Right kidney (tissue), 1 donor: ENCODE data around the gene LYAR.
A peak's percentile ranks its signal among the peaks of the same experiment; 100 is the strongest.
"Not testable (repeated sequence)": the region's sequence is repeated elsewhere in the genome, so short reads cannot be mapped to it uniquely, and the experiment has no call there.

Experiments
- DNase-seq: peaks from one replicate; pipeline ENCODE4 v3.0.0-alpha.2; 2016

LYAR gene

DNA sequence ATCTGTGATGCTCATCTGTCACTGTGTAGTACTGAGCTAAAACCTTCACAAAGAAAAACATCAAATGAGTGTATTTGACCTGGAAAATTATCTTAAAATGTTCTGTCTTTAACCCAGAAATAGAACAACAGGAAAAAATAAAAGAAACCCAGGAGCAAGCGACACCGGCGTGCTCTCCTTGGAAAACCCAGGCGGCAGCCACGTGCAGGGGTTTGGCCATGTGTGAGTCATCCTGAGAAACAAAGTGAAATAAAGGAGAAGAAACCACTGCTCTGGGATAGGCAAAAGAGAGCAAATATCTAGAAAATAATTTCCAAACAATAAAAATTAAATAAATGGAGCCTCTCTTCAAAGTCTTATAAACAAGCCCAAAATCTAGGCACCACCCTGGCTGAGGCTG lies 22.0 kb downstream of the LYAR start:
- no peak for DNase-seq

DNA sequence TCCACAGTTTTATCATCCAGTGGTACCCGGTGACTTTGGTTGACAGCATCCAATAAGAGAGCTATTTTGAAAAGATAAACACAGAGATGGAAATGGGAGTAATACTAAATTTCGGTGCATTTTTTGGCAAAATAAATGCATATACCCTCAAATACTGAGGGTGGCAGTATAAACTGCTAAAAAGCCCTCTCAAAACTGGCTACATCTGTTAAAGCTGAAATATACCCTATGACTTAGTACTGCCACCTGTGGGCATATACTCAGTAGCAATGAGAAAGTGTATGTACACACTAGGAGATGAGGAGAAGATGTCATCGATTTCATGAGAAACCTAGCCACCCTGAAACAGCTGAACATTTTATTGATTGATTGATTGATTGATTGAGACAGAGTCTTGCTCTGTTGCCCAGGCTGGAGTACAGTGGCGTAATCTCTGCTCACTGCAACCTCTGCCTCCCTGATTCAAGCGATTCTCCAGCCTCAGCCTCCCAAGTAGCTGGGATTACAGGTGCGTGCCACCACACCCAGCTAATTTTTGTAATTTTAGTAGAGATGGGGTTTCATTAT lies 29.7 kb downstream of the LYAR start:
- DNase-seq: no peak

DNA sequence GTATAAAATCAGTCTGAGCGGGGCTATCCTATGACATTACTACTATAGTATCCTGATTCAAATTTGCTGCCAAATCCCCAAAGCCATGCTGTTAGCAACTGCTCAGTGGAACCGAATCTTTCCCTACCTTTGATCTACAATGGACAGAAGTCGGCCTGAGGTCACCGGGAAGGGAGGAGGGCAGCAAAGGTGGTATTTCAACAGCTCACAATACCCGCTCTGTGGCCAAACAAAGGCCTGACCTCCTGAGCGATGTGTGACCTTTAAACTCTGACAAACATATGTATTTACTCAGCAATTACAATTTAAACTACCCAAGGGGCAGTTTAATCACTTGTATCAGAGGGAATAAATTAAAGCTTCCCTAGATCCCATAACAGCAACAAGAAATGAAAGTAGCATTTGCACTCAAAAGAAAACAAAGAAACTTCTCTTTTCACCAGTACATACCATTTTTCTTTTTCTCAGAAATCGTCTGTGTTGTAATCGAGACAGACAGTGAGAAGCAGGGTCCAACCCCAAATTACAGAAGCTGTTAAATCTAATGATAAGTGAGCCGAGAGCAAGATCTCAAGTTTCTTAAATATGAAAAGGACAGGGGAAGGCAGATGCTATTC lies 30.4 kb downstream of the LYAR start:
- DNase-seq: no peak

DNA sequence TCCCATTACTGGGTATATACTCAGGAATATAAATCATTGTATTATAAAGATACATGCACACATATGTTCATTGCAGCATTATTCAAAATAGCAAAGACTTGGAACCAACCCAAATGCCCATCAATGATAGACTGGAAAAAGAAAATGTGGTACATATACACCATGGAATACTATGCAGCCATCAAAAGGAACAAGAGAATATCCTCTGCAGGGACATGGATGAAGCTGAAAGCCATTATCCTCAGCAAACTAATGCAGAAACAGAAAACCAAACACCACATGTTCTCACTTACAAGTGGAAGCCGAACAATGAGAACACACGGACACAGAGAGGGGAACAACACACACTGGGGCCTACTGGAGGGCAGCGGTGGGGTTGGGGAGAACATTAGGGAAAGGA lies 32.2 kb downstream of the LYAR start:
- not testable (repeated sequence) for DNase-seq

DNA sequence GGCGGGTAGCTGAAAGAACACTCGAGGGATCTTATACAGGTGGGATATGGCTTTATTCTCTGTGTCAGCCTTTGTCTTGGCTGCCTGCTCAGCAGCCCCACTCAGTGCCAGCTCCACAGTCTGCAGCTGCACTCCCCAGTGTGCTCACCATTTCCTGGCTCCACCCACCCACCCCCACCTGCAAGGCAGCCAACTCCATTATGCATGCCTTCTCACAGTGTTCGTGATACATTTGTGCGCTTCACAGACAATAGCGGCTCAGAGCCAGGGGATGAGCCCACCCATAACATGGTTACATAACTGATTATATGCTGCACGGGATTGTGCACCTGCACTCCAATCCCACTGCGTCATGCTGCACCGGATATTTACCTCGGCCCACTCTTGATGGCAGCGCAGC lies 33.2 kb downstream of the LYAR start:
- no peak for DNase-seq

DNA sequence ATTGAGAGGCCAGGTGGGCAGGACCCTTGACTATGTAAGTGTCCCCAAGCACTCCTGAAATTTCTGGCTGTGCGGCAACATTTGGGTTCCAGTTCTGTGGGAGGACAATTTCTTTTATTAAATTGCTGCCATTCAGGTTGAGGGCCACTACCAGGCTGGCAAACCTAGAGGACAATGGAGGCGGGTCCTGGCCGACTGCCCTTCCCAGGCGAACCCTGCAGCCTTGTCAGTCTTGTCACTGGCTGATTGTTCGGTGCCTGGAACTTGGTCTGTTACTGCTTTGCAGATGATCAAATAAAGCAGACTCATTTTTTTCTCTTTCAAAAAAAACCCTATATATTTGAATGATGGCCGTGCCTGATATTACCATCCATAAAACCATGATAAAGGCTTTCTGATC lies 35.3 kb downstream of the LYAR start:
- DNase-seq: no peak

DNA sequence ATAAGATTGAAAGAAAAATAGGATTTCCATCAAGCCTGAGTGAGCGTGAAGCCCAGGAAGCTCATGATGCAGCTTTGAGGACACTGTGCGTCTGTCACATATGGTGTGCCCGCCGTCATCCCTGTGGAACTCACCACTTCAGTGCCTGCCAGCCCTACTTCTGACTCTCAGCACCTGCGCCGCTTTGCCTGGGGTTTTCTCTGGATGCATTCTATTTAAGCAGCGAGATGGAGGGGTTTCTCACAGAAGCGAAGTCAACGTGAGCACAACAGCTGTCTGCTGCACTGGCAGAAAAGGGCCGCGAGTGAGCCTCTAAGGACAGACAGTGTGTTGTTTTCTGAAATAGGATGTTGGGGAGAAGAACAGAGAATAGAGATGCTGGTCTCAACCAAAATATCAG lies 35.8 kb downstream of the LYAR start:
- no peak for DNase-seq

DNA sequence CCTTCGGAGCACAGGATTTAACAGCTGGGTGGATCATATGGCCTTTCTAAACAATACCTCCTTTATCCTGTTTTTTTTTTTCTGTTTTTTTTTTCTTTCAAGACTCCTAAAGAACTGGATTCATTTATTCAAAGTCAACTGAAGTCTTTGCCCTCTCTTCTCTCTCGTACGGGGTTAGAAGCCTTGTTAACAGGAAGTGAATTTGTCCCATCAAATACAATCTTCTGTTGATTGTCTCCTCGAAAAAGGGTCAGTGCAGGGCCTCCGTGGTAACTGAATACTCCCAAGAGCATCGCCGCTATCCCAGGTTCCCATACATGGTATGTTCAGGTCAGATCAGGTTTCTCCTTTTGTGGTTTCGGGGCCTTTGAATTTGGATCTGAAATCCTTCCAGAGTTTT lies 40.1 kb downstream of the LYAR start:
- no peak for DNase-seq

DNA sequence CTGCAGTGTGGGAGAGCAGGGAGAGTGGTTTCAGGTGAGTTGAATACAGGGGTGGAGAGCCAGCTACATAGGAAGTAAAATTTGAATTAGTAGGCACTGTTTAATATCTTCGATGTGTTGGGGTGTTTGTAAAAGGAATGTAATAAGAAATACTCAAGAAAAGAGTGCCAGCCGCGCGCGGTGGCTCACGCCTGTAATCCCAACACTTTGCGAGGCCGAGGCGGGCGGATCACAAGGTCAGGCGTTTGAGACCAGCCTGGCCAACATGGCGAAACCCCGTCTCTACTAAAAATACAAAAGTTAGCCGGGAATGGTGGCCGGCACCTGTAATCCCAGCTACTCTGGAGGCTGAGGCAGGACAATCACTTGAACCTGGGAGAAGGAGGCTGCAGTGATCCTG lies 40.6 kb downstream of the LYAR start:
- not testable (repeated sequence) for DNase-seq

DNA sequence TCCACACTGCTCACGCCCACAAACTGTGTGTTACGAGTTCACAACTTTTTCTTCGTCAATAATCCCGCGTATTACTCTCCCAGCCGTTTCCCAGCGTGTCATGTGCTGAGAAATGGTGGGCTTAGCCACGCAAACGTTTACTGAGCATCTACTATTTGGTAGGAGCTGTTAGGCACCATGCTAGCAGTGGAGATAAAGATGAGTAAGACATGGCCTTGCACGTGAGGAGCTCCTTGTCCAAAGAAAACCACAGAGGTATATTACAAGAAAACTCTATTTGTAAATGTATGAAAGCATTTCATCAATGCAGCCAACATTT lies 41.1 kb downstream of the LYAR start:
- DNase-seq: no peak

DNA sequence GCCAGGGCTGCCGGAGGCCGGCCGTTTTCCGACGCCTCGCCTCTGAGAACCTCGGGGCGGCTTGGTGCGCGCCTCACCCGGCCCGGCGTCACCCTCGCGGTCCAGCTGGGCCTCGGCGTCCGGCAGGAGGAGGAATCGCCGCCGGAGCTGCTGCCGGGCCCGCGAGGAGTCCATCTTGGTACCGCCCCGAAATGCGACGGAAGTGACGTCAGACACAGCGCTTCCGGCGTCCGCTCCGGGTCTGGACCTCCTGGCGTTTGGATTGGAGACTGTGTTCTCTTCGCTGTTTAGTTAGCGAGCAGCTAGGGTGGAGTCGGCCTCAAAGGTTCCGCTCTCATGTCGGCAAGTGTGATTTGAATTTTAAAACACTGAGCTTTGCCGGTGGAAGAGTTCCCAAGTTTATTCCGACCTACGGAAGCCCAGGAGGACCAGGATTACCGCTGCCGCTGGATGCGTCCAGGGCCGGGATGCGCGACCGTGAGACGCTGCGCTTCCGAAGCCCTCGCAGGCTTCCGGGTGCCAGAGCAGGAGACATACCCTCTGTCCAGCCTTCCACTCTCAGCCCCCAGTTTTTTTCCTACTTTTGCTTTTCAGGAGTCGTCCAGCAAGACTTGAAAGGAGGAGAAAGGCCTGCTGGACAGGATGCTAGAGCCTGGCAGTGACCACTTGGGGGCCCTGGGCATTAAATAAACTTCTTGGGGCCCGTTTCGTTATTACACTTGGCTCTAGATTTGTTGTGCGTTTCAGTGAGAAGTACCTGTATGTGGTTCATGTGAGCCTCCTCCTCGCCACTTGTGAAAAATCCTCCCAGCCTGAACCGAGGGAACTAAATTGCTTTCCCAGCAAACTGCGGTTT lies 41.7 kb downstream of the LYAR start, which contains the start of gene TMEM128:
Gene TMEM128 (minus strand): TSS at position 195 of the 856 bp plus-strand sequence. CDS start 21 bp downstream, at position 174.
- peak; percentile 98 for DNase-seq

DNA sequence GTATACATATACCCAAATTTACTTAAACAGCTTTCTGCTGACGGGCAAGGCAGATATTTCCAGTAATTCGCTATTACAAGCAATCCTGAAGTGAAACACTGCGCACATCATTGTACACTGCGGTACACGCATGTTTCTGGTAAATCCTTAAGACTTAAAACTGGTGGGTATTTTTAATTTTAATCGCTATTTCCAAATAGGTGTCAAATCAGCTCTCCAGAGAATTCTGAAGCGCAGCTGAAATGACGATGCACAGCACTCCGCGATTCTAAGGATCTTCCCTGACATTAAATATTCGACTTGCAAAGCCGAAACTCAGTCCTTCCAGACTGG lies 42.3 kb downstream of the LYAR start:
- DNase-seq: no peak

DNA sequence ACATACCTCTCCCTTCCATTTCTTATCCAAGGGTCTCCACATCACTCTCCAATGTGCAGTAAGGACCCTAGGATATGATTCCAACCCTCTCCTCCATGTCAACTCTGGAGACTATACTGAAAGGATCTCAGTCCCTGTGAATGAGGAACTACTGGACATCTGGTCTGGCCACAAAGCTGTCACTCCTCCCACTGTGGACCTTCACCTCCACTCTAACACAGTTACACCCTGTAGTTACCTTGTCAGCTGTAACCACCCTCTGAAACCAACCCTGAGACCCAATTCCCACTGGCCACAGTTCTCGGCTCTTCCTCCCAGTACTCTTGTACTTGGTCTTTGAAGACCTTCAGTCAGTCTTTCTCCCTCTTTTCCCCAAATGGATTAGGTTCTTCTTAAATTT lies 44.8 kb downstream of the LYAR start:
- no peak for DNase-seq

DNA sequence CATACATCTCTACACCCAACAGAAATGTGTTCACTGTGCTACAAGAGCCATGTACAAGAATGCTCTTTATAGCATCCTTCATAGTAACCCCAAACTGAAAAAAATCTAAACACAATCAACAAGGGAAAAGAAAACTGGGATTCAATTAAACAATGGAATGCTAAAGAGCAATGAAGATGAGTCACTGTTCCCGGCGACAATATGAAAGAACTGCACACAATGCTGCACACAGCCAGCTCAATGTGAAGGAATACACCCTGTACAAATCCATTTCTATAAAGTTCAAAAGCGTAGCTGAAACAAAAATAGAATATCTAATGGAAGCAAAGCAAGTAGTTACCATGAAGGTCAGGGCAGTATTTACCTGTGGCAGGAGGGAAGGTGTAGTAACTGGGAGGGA lies 50.4 kb downstream of the LYAR start:
- not testable (repeated sequence) for DNase-seq

DNA sequence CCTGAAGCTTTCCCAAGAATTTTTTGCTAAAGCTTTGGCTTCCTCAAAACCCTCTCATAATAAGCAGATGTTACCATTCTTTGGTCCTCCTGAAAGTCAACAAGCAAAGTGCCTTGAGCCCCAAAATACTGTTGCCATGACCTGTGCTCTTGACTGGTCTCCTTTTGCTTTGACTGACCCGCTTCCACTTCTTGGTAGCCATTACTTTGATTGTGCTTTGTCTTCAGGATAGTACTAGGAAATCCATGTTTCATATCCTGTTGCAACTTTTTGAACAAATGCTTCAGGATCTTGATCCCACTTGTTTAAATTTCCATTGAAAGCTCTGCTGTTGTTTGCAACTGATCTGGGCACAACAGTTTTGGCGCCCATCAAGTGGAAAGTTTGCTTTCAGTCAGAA lies 56.3 kb downstream of the LYAR start:
- DNase-seq: no peak

DNA sequence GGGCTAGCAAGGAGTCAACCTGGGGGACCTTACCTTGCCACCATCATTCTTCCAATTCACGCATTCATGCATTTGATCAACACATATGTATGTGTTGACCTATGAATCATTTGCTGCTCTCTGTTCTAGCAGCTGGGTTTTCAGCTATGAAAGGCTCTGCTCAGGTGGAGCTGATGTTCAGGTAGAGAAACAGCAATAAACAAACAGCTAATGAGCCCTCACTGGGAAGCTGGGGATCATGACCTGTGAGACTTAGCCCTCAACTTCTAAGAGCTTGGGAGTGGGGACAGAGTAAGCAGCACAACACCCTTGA lies 61.6 kb downstream of the LYAR start:
- no peak for DNase-seq

DNA sequence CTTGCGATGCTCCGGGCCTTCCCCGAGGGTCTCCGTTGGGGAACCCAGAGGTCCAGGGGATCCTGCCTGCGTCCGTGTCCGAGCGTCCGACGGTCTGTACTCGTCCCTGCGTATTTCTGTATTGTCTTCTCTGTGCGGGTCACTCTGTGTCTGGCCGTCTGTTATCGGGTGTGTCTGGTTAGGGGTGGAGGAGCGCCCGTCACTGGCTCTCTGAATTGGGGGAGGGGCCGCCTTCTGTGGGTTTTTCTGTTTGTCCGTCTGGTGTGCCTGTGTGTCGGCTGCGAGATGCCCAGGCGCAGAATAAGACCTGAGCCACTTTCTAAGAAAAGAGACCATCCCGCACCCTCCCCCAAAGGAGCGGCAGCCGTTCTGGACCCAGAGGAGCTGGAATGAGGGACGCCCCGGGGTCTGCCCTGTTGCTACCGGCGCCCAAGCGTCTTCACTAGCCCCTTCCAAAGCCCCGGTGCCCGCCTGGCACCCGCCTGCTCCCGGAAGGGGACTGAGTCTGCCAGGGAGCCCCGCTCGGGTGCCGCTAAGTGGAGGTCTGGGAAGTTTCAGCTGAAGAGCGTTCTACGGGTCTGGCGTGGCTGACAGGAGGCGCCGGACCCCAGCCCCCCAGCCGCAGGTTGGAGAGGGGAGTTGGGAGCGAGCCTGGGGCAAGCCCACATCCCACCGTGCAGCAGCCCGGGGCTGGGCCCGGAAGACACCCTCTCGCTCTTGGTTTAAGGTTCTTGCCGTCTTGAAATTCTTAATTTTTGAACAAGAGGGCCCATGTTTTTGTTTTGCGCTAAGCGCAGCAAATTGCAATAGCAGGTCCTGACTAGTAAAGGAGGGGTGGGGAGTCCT lies 62.2 kb downstream of the LYAR start:
- DNase-seq: no peak

DNA sequence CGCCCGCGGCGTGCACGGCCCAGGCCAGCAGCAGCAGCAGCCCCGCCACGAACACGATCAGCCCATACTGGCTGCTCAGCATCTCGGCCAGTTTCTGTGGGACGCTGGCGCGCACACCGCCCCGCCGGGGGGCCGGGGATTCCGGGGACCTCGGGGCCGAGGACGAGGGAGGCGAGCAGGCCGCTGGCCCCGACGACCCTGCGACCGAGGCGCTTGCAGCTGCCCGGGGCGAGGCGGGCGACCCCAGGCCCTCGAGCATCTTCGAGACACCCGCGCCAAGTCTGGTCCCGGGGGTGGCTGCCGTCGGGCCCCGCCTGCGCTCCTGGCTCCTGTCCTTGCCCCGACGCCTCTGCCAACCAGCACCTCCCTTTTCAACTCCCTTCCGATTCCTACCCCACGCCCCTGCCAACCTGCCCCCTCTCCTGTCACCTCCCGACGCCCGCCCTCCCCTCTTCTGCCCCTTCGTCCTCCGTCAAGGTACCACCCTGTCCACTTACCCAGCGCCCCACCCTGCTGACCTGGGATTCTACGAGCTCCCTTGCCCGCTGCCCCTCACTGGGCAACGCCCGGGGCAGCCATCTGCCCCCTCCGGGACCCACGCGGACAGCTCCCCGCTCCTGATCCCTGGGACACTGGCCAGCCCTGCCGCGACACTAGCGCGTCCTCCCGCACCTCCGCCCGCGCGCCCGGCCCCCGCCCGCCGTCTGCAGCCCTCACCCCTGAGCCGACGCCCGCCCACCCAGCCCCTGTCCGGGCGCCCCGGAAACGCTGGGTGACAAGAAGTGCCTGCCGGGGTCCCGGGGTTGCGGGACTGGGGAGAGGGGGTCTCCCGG lies 63.1 kb downstream of the LYAR start, which contains the start of gene OTOP1:
Gene OTOP1 (minus strand): TSS at position 324 of the 833 bp plus-strand sequence. CDS start 65 bp downstream, at position 259.
- DNase-seq: no peak

DNA sequence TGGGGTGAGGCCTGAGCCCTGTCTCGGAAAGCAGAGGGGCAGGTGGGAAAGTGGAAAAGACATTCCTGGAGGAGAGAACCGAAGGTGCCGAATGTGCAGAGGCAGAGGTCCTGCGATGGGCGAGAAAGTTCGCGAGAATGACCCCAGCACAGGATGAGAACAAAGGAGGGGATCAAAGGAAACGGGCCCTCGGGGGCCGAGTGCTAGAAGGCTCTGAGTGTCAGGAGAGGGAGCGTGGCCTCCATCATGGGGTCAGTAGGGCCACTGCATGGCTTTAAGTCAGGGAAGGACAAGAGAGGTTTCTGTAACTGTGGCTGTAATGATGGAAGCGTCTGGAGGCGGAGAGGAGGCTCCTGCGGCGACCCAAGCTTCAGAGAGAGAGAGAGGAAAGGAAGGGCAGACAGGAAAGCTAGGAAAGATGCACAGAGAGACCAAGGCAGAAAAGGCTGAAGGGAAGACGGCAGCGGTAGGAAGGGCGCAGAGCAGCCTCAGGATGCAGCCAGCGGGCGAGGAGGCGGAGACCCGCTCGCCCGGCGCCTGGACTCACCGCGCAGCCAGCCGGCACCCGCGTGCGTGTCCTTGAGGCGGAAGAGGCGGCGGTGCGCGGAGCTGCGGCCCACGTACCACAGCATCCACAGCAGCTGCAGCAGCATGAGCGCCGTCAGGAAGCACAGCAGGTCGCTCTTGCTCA lies 63.9 kb downstream of the LYAR start:
- DNase-seq: no peak
